HCT116 (cell line): Measurements from ENCODE around the gene METTL3. TPM values are rescaled to one million over a fixed set of nuclear protein-coding genes. Genes with fewer than 3 reads are reported as not detected.

ENCODE experiments used
- ATAC-seq: fragments of 200-7000 bp; cut with Tn5 transposase; 2 replicates; pipeline ENCODE4 v1.9.1; 2020; ENCODE audit warnings: mild to moderate bottlenecking, moderate library complexity
- BruUV-seq: library from RNA; stranded (reverse); fragments of 400-500 nt; replicated peaks from 2 replicates; lab custom pipeline; 2021; lab: Mats Ljungman, UMichigan
- CTCF ChIA-PET: fragments of 300-600 bp; sonication (Branson Sonifier 250); formaldehyde crosslinking; loops from one replicate; lab custom pipeline; 2021; ENCODE audit warnings: antibody characterized with exemption; lab: Charles Lee
- POLR2A ChIA-PET: fragments of 300-600, 350-600 bp; sonication (Branson Sonifier 250); formaldehyde crosslinking; loops from one replicate; lab custom pipeline; 2021; ENCODE audit warnings: antibody characterized with exemption; lab: Charles Lee
- RAD21 ChIA-PET, 2 experiments: fragments of 300-600 bp; sonication (Branson Sonifier 250); formaldehyde crosslinking; loops; one replicate each; lab custom pipeline; 2023; ENCODE audit warnings: low total read pairs in 2 of 2; ENCODE audit not compliant: uncharacterized antibody in 2 of 2, unreplicated experiment in 2 of 2, low non-redundant PET in 1 of 2; lab: Charles Lee
- DNase-seq: peaks from one replicate; pipeline ENCODE4 v3.0.0-alpha.2; 2010; ENCODE audit warnings: low read depth, low spot score
- H2AFZ ChIP-seq: fragments of 200-600 bp; shearing (Covaris generic), sonication (generic); 2 replicates; pipeline ENCODE4 v1.6.1; 2017; ENCODE audit warnings: low read depth, mixed run types, mixed read lengths, antibody characterized with exemption, low read length; ENCODE audit not compliant: poor library complexity, severe bottlenecking
- H3K27ac ChIP-seq: 2 replicates; pipeline ENCODE4 v1.5.1; 2012; ENCODE audit warnings: low read depth, low read length
- H3K27me3 ChIP-seq: fragments of 200-600 bp; sonication (generic); 2 replicates; pipeline ENCODE4 v1.6.1; 2016; ENCODE audit warnings: mixed run types, low read length, mixed read lengths; ENCODE audit not compliant: insufficient read depth
- H3K36me3 ChIP-seq, 2 experiments: fragments of 200-500 bp in 1 of 2; fragments of 200-600 bp in 1 of 2; sonication (Bioruptor generic) in 1 of 2; sonication (generic) in 1 of 2; 2 replicates each; pipeline versions ENCODE4 v1.5.1 to v1.6.1; 2014 to 2016; ENCODE audit warnings: low read length in 2 of 2, inconsistent platforms in 1 of 2, mixed read lengths in 1 of 2, mixed run types in 1 of 2; ENCODE audit not compliant: insufficient read depth in 2 of 2, control insufficient read depth in 1 of 2
- H3K4me1 ChIP-seq, 2 experiments: fragments of 200-600 bp in 1 of 2; sonication (generic) in 1 of 2; 2 replicates each; pipeline versions ENCODE4 v1.5.1 to v1.6.1; 2012 to 2017; ENCODE audit warnings: low read length in 2 of 2, inconsistent platforms in 1 of 2, mild to moderate bottlenecking in 1 of 2, mixed read lengths in 1 of 2, mixed run types in 1 of 2, moderate library complexity in 1 of 2; ENCODE audit not compliant: insufficient read depth in 2 of 2, control insufficient read depth in 1 of 2
- H3K4me2 ChIP-seq: fragments of 200-600 bp; sonication (generic); 2 replicates; pipeline ENCODE4 v1.6.1; 2017; ENCODE audit warnings: mixed run types, low read length, mixed read lengths
- H3K4me3 ChIP-seq, 2 experiments: fragments of 200-600 bp in 1 of 2; sonication (generic) in 1 of 2; replicated peaks in 1 of 2; 2 replicates each; pipeline ENCODE4 v1.5.1; 2011 to 2016; ENCODE audit warnings: low read length in 2 of 2, control low read depth in 1 of 2, low read depth in 1 of 2, mild to moderate bottlenecking in 1 of 2, mixed read lengths in 1 of 2, mixed run types in 1 of 2
- H3K79me2 ChIP-seq: fragments of 200-600 bp; sonication (generic); 2 replicates; pipeline ENCODE4 v1.6.1; 2017; ENCODE audit warnings: mild to moderate bottlenecking, mixed run types, low read length, moderate library complexity, mixed read lengths; ENCODE audit not compliant: insufficient read depth
- H3K9ac ChIP-seq: fragments of 200-600 bp; sonication (generic); 2 replicates; pipeline ENCODE4 v1.6.1; 2016; ENCODE audit warnings: low read length, mixed read lengths
- H3K9me2 ChIP-seq: fragments of 200-600 bp; sonication (generic), shearing (Covaris generic); 2 replicates; pipeline ENCODE4 v1.6.1; 2017; ENCODE audit warnings: mixed run types, mild to moderate bottlenecking, moderate library complexity; ENCODE audit not compliant: insufficient read depth
- H3K9me3 ChIP-seq, 2 experiments: fragments of 200-500 bp in 1 of 2; fragments of 200-600 bp in 1 of 2; sonication (Bioruptor generic) in 1 of 2; sonication (generic) in 1 of 2; 2 replicates each; pipeline ENCODE4 v1.6.1; 2014 to 2017; ENCODE audit warnings: low read length in 2 of 2, mixed read lengths in 2 of 2, inconsistent platforms in 1 of 2, low read depth in 1 of 2, mild to moderate bottlenecking in 1 of 2, mixed run types in 1 of 2, moderate library complexity in 1 of 2; ENCODE audit not compliant: control insufficient read depth in 1 of 2, insufficient read depth in 1 of 2
- H4K20me1 ChIP-seq: fragments of 200-600 bp; sonication (generic), shearing (Covaris generic); 2 replicates; pipeline ENCODE4 v1.6.1; 2017; ENCODE audit warnings: mixed run types, mild to moderate bottlenecking, moderate library complexity; ENCODE audit not compliant: insufficient read depth
- CTCF ChIP-seq, 3 experiments: fragments of 200-600 bp in 1 of 3; sonication (generic) in 1 of 3; IDR thresholded peaks in 2 of 3; conservative IDR thresholded peaks in 1 of 3; 2 replicates each; pipeline ENCODE4 v1.5.1; 2012 to 2017; ENCODE audit warnings: low read depth in 2 of 3, low read length in 2 of 3, antibody characterized with exemption in 1 of 3, borderline replicate concordance in 1 of 3, control low read depth in 1 of 3, mild to moderate bottlenecking in 1 of 3, mixed read lengths in 1 of 3, mixed run types in 1 of 3, moderate library complexity in 1 of 3; ENCODE audit not compliant: insufficient read depth in 1 of 3
- EGR1 ChIP-seq: IDR thresholded peaks from 2 replicates; pipeline ENCODE4 v1.6.1; 2012; ENCODE audit warnings: low read depth
- intact Hi-C: fragments of 100-400 bp; cut with micrococcal nuclease; formaldehyde crosslinking; loops from 2 replicates; pipeline ENCODE4 v1.10.0; 2022
- total RNA-seq: library from RNA; stranded (reverse); gene quantifications from one replicate; pipeline ENCODE4 v1.2.1, GENCODE V29; 2021; ENCODE audit not compliant: unreplicated experiment

METTL3 gene
- total RNA-seq, 1 experiment from 2014 or later, result 62.3 TPM

DNA sequence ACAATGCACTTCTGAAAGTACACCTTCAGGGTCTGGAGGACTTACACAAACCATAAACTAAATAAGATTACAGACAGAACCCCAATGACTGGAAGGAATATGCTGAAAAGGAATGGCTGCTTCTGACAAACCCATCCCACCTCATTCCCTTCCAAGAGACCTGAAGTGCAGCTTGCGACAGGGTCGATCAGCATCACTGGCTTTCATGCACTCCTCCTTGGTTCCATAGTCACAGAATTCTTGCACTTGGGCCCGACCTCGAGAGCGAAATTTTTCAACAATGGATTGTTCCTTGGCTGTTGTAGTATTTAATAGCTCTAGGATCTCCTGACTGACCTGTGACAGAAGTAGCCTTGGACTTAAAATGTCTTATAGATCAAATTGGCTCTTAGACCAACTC, 9.6 kb downstream of the METTL3 start:
- peaks cover 39 to 59% of the 10 kb centered on the region in 2 experiments for H3K36me3 ChIP-seq

More for the DNA sequence above, 9.6 kb downstream of the METTL3 start:
- intact Hi-C loops, result no loop called here
- ChIA-PET RAD21 (no interaction called here), POLR2A (interaction anchor here (1.0 kb wide), 1 partner anchor 9 kb away, joined by 3 read pairs; the partner anchor contains the start of gene METTL3), CTCF (no interaction called here)
- H3K9me3 ChIP-seq, result no peaks in the 10 kb centered on the region
- H3K4me1 ChIP-seq, result no peaks in the 10 kb centered on the region
- H3K27me3 ChIP-seq, result no peaks in the 10 kb centered on the region
- H3K9ac ChIP-seq, result no peak overlapping the region
- H3K9me2 ChIP-seq, result no peaks in the 10 kb centered on the region
- DNase-seq, result no peak
- TF ChIP-seq EGR1 (no peak), CTCF (IDR thresholded peaks at IDR 0.05 in 2 of 3, conservative IDR thresholded peaks at IDR 0.05 in 1 of 3; ENCODE audit: borderline replicate concordance in 1 of 3, insufficient read depth in 1 of 3, low read depth in 2 of 3, low read length in 2 of 3) (no peak)
- no peak overlapping the region for H2AFZ ChIP-seq
- H3K4me2 ChIP-seq, result no peak overlapping the region
- H3K4me3 ChIP-seq, result no peak overlapping the region
- H3K79me2 ChIP-seq, result peaks cover 68% of the 10 kb centered on the region
- BruUV-seq, result no TSS peak
- no peak for ATAC-seq
- H3K27ac ChIP-seq, result no peak overlapping the region
- H4K20me1 ChIP-seq, result peaks cover 6% of the 10 kb centered on the region; the same call in 1 of the 2 replicates
